ENCODE results near the gene TFDP1. TPM values are rescaled to one million over a fixed set of nuclear protein-coding genes. Genes with fewer than 3 reads are reported as not detected.

Gene TFDP1
- total RNA-seq, 4 donors from 2014 or later = 10.3 to 101 (median 52.3) TPM

GRCh38 chr13:113579686-113580085 is 4.9 kb upstream of the TFDP1 start:
- no peaks in the 10 kb centered on the region for H3K36me3 ChIP-seq
- intact Hi-C loops (cut with DNase I; ENCODE audit: low total_unique reads) = no loop called here
- H3K27me3 ChIP-seq = no peaks in the 10 kb centered on the region
- H3K4me3 ChIP-seq = no peak overlapping the region
- no peaks in the 10 kb centered on the region for H3K4me1 ChIP-seq
- TF ChIP-seq POLR2A (IDR thresholded peaks at IDR 0.05) = no peak
- TF ChIP-seq CTCF (IDR thresholded peaks at IDR 0.05) = no peak
- no peak overlapping the region for H3K27ac ChIP-seq
- DNase-seq = no peak
- H3K9me3 ChIP-seq = peaks cover 0 to 10% of the 10 kb centered on the region in 2 donors

DNA sequence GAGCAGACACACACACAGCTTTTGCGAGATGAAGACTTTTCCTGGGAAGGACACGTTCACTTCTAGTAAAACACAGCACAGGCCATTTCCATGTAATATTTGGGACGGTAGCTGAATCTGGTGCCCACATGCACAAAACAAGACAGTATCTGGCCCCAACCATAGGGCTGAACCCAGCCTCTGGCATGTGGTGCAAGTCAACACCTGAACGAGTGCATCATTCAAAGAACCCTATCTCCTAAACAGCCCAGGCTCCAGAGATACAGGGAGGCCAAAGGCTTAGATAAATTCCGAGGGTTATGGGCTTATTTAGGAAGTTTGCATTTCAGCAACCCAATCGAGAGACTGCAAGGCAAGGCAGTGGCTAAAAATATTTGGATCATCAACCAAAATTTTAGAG is 2.7 kb upstream of the TFDP1 start:
- no peaks in the 10 kb centered on the region for H3K36me3 ChIP-seq
- intact Hi-C loops (cut with DNase I; ENCODE audit: low total_unique reads) = no loop called here
- no peak for DNase-seq
- no peaks in the 10 kb centered on the region for H3K9me3 ChIP-seq
- no peak overlapping the region for H3K27ac ChIP-seq
- no peaks in the 10 kb centered on the region for H3K27me3 ChIP-seq
- no peaks in the 10 kb centered on the region for H3K4me1 ChIP-seq
- no peak for TF ChIP-seq CTCF (IDR thresholded peaks at IDR 0.05)
- TF ChIP-seq POLR2A (IDR thresholded peaks at IDR 0.05) = no peak
- no peak overlapping the region for H3K4me3 ChIP-seq

- Histone ChIP-seq H3K4me3 (no peak overlapping the region), H3K36me3 (no peaks in the 10 kb centered on the region), H3K27me3 (no peaks in the 10 kb centered on the region), H3K9me3 (no peaks in the 10 kb centered on the region), H3K27ac (no peak overlapping the region), H3K4me1 (no peaks in the 10 kb centered on the region)
- intact Hi-C loops (cut with DNase I; ENCODE audit: low total_unique reads) = no loop called here
- peak in 1 of 2 donors; percentile 8 for DNase-seq
- TF ChIP-seq POLR2A (IDR thresholded peaks at IDR 0.05) = no peak
- TF ChIP-seq CTCF (IDR thresholded peaks at IDR 0.05) = no peak
Measured at GRCh38 chr13:113582841-113583631, 1.5 kb upstream of the TFDP1 start.

GRCh38 chr13:113584870-113585671 is 518 bp downstream of the TFDP1 start:
- Histone ChIP-seq H3K9me3 (no peaks in the 10 kb centered on the region), H3K4me1 (no peaks in the 10 kb centered on the region), H3K27ac (no peak overlapping the region), H3K4me3 (peak overlapping the region; percentile 17 to 54), H3K27me3 (no peaks in the 10 kb centered on the region), H3K36me3 (no peaks in the 10 kb centered on the region)
- intact Hi-C loops (cut with DNase I; ENCODE audit: low total_unique reads) = no loop called here
- no peak for TF ChIP-seq CTCF (IDR thresholded peaks at IDR 0.05)
- DNase-seq = peak in 1 of 2 donors; percentile 13

- Histone ChIP-seq H3K36me3 (no peaks in the 10 kb centered on the region), H3K27ac (no peak overlapping the region), H3K9me3 (no peaks in the 10 kb centered on the region), H3K4me3 (peak overlapping the region in 1 of 2 donors; percentile 17), H3K27me3 (no peaks in the 10 kb centered on the region), H3K4me1 (no peaks in the 10 kb centered on the region)
- TF ChIP-seq CTCF (IDR thresholded peaks at IDR 0.05) (no peak), POLR2A (IDR thresholded peaks at IDR 0.05) (no peak)
- intact Hi-C loops (cut with DNase I; ENCODE audit: low total_unique reads) = no loop called here
- DNase-seq = peak in 1 of 2 donors; percentile 6
Measured at GRCh38 chr13:113585896-113586295, 1.3 kb downstream of the TFDP1 start.

Measured in uterus (tissue), 4 donors.